ENCODE measurements around the gene PKHD1.

The PKHD1 gene

DNA sequence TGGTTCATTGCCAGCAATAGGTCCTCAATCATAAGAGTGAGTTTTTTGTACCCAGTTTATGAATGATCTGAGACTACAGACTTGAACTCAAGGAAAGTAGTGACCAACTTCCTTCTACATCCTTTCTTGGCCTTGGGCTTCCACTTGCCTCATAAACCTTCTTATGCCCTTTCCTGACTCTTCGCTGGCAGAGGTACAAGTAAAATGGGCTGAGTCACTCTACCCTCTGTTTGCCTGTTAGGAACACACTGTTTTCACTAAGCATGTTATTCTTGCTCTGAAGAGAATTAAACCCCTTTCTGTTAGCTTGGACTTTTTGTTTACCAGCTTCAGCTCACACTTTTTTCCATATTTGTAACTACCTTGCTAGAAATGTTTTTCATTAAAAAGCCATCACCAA lies 74.4 kb downstream of the PKHD1 start:
- TF ChIP-seq, protein P1, sequence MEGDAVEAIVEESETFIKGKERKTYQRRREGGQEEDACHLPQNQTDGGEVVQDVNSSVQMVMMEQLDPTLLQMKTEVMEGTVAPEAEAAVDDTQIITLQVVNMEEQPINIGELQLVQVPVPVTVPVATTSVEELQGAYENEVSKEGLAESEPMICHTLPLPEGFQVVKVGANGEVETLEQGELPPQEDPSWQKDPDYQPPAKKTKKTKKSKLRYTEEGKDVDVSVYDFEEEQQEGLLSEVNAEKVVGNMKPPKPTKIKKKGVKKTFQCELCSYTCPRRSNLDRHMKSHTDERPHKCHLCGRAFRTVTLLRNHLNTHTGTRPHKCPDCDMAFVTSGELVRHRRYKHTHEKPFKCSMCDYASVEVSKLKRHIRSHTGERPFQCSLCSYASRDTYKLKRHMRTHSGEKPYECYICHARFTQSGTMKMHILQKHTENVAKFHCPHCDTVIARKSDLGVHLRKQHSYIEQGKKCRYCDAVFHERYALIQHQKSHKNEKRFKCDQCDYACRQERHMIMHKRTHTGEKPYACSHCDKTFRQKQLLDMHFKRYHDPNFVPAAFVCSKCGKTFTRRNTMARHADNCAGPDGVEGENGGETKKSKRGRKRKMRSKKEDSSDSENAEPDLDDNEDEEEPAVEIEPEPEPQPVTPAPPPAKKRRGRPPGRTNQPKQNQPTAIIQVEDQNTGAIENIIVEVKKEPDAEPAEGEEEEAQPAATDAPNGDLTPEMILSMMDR (IDR thresholded peaks at IDR 0.05; ENCODE audit: extremely low read depth, insufficient read depth, missing control alignments) = no peak
- in situ Hi-C loops (cut with MboI; ENCODE audit: low pct_unique_long_range_greater_than_20kb, low sequenced_read_pairs, unreplicated experiment) = loop anchor here (25.0 kb wide), 1 partner anchor 1201 kb away; the partner anchor contains the start of gene TFAP2B
- DNase-seq (ENCODE audit: low spot score) = no peak

DNA sequence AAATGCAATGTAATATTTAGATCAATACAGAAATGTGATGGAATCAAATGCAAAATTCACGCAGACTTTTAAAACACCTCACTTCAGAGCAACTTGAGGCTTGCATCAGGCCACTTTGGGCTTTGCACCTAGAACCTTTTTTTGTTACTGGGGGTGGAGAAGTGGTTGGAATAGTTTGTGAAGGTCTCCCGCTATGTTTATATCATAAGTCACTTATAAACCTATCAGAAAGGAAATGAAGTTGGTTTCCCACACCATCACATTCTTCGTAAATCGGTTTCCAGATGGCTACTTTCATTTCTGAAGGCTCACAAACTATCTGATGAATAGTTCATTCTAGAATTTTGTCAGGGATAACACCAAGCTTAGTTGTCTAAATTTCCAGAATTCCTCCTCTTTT lies 74.8 kb downstream of the PKHD1 start:
- TF ChIP-seq, protein P1 (IDR thresholded peaks at IDR 0.05; ENCODE audit: extremely low read depth, insufficient read depth, missing control alignments) = no peak
- in situ Hi-C loops (cut with MboI; ENCODE audit: low pct_unique_long_range_greater_than_20kb, low sequenced_read_pairs, unreplicated experiment) = loop anchor here (25.0 kb wide), 1 partner anchor 1200 kb away; the partner anchor contains the start of gene TFAP2B
- no peak for DNase-seq (ENCODE audit: low spot score)

DNA sequence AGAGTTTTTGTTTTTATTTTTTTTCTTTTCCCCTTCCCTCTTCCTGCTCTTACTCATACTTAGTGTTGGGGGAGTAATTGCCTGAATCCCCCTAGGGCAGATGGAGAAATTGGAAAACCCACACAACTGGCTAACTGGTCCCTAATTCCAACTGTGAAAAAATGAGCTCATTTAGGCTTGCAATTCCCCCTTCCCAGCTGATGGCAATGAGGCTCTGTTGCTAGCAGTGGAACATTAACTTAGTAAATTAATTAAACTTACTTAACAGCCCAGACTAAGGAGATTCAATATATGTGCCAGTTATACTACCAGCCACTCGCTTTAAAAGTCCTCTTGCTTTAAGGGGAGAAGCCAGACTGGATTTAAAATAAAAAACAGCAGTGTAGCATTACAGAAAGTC lies 76.6 kb downstream of the PKHD1 start:
- TF ChIP-seq, protein P1 (IDR thresholded peaks at IDR 0.05; ENCODE audit: extremely low read depth, insufficient read depth, missing control alignments) = no peak
- DNase-seq (ENCODE audit: low spot score) = no peak
- in situ Hi-C loops (cut with MboI; ENCODE audit: low pct_unique_long_range_greater_than_20kb, low sequenced_read_pairs, unreplicated experiment) = loop anchor here (25.0 kb wide), 1 partner anchor 1199 kb away; the partner anchor contains the start of gene TFAP2B

DNA sequence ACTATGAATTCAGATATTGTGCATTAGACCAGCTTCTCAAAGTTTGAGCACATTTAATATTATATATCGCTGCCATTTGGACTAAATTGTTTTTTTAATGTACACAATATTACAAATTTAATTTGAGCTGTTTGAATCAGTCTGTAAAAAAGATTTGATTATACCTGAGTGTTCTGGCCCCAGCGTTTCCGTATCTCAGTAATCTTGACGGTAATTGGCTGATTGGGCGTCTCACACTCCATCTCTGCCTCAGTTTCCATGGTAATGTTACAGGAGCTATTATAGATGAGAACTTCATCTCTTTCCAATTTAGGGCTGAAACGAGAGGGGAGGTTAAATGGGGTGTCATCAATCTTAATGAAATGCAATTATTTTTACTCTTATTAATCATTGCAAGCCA lies 77.3 kb downstream of the PKHD1 start:
- in situ Hi-C loops (cut with MboI; ENCODE audit: low pct_unique_long_range_greater_than_20kb, low sequenced_read_pairs, unreplicated experiment) = loop anchor here (25.0 kb wide), 1 partner anchor 1198 kb away; the partner anchor contains the start of gene TFAP2B
- no peak for DNase-seq (ENCODE audit: low spot score)
- TF ChIP-seq, protein P1 (IDR thresholded peaks at IDR 0.05; ENCODE audit: extremely low read depth, insufficient read depth, missing control alignments) = no peak

DNA sequence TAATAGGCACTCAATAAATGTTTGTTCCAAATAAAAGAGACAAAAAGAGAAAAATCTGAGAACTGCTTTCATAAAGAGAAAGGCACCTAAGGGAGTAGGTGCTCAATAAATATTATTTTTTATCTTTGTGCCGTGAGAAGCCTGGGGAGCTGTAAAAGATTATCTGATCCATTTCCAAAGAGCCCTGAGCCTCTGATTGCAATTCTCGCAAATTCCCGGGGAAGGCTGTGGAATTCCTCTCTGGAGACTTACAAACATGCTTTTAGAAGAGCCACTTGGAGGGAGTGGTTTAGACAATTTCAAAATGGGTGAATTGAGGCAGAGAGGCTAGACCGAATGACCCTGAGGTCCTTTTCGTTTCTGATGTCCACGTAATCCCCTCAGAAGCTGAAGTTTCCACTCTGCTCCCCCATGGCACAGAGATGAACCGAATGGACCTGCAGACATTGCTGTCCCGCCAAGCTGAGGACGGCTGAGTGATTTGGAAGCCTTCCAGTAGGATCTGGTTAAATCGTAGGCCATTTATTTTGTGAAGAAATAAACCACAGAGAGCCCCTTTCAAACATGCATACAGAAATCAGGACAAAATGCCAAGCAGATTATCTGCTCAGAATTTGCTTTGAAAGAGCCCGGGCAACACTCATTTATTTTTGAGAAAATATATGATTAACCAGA lies 77.8 kb downstream of the PKHD1 start:
- in situ Hi-C loops (cut with MboI; ENCODE audit: low pct_unique_long_range_greater_than_20kb, low sequenced_read_pairs, unreplicated experiment) = loop anchor here (25.0 kb wide), 1 partner anchor 1197 kb away; the partner anchor contains the start of gene TFAP2B
- DNase-seq (ENCODE audit: low spot score) = no peak
- TF ChIP-seq, protein P1 (IDR thresholded peaks at IDR 0.05; ENCODE audit: extremely low read depth, insufficient read depth, missing control alignments) = no peak

DNA sequence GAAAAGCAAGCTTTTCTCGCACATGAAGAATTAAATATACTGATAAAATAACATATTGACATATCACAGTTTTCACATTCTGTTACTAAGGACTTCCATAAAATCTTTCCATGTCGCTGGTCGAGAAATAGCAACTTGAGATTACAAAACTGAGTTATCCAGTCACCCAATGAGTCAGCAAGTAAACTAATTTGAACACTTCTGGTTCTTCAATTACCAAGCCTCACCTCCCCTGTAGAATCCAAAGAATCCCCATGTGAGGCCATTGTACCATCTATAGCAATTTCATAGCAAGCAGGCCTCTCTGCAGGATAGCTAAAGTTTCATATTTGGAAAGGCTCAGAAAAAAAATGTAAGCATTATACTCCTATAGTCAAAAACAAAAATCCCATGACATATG lies 87.3 kb downstream of the PKHD1 start:
- in situ Hi-C loops (cut with MboI; ENCODE audit: low pct_unique_long_range_greater_than_20kb, low sequenced_read_pairs, unreplicated experiment) = loop anchor here (25.0 kb wide), 1 partner anchor 1188 kb away; the partner anchor contains the start of gene TFAP2B
- TF ChIP-seq, protein P1 (IDR thresholded peaks at IDR 0.05; ENCODE audit: extremely low read depth, insufficient read depth, missing control alignments) = no peak
- DNase-seq (ENCODE audit: low spot score) = no peak
